IMR-90 (cell line): ENCODE data around the gene AMBP. TPM values are rescaled to one million over a fixed set of nuclear protein-coding genes. Genes with fewer than 3 reads are reported as not detected.
A peak's percentile ranks its signal among the peaks of the same experiment; 100 is the strongest.

Source experiments
- ATAC-seq: fragments of 200-7000 bp; cut with Tn5 transposase; 2 replicates; pipeline ENCODE4 v1.9.1; 2020; ENCODE audit warnings: low read depth, mild to moderate bottlenecking, moderate library complexity
- BruUV-seq: library from RNA; stranded (reverse); fragments of 400-500 nt; replicated peaks from 2 replicates; lab custom pipeline; 2021; lab: Mats Ljungman, UMichigan
- CTCF ChIA-PET: fragments of 300-600 bp; formaldehyde crosslinking; extraction: SDS; loops from one replicate; lab custom pipeline; 2021; ENCODE audit warnings: antibody characterized with exemption; lab: Yijun Ruan, JAX
- POLR2A ChIA-PET: fragments of 300-600 bp; sonication (Branson Sonifier 250); formaldehyde crosslinking; loops from one replicate; lab custom pipeline; 2022; ENCODE audit warnings: antibody characterized with exemption; ENCODE audit not compliant: unreplicated experiment; lab: Charles Lee
- DNase-seq: peaks from one replicate; pipeline ENCODE4 v3.0.0; 2013
- H2AFZ ChIP-seq: replicated peaks from 2 replicates; pipeline ENCODE3; 2013; ENCODE audit warnings: low read length, mild to moderate bottlenecking; ENCODE audit not compliant: poor library complexity
- H2AK5ac ChIP-seq: 2 replicates; pipeline ENCODE4 v1.6.1; 2013; ENCODE audit warnings: low read depth, low read length, inconsistent platforms
- H2AK9ac ChIP-seq: replicated peaks from 2 replicates; pipeline ENCODE3; 2013; ENCODE audit warnings: mild to moderate bottlenecking, low read depth, low read length, moderate library complexity; ENCODE audit not compliant: poor library complexity
- H2BK120ac ChIP-seq: 2 replicates; pipeline ENCODE4 v1.6.1; 2013; ENCODE audit warnings: low read depth, low read length, inconsistent platforms
- H2BK15ac ChIP-seq: 3 replicates; pipeline ENCODE4 v1.6.1; 2013; ENCODE audit warnings: low read depth, low read length, inconsistent platforms
- H2BK20ac ChIP-seq: 2 replicates; pipeline ENCODE4 v1.6.1; 2013; ENCODE audit warnings: low read depth, mild to moderate bottlenecking, inconsistent platforms, low read length, moderate library complexity
- H2BK5ac ChIP-seq: 2 replicates; pipeline ENCODE4 v1.6.1; 2013; ENCODE audit warnings: mild to moderate bottlenecking, low read depth, low read length, inconsistent platforms; ENCODE audit not compliant: poor library complexity, severe bottlenecking
- H3K14ac ChIP-seq: replicated peaks from 2 replicates; pipeline ENCODE4 v1.6.1; 2013; ENCODE audit warnings: low read depth, low read length, inconsistent platforms
- H3K18ac ChIP-seq: 2 replicates; pipeline ENCODE4 v1.6.1; 2013; ENCODE audit warnings: low read depth, low read length, control low read depth
- H3K23ac ChIP-seq: 2 replicates; pipeline ENCODE4 v1.6.1; 2013; ENCODE audit warnings: low read depth, low read length, inconsistent platforms
- H3K27ac ChIP-seq: 2 replicates; pipeline ENCODE4 v1.5.1; 2013; ENCODE audit warnings: mild to moderate bottlenecking, control low read depth, low read length; ENCODE audit not compliant: insufficient read depth
- H3K27me3 ChIP-seq: 2 replicates; pipeline ENCODE4 v1.6.1; 2013; ENCODE audit warnings: low read length; ENCODE audit not compliant: control insufficient read depth, insufficient read depth
- H3K36me3 ChIP-seq: 2 replicates; pipeline ENCODE4 v1.6.1; 2013; ENCODE audit warnings: low read length, mixed read lengths; ENCODE audit not compliant: control insufficient read depth, insufficient read depth
- H3K4ac ChIP-seq: 2 replicates; pipeline ENCODE4 v1.6.1; 2013; ENCODE audit warnings: low read depth, low read length, inconsistent platforms
- H3K4me1 ChIP-seq: 2 replicates; pipeline ENCODE4 v1.6.1; 2013; ENCODE audit warnings: low read length, mixed read lengths; ENCODE audit not compliant: control insufficient read depth, insufficient read depth
- H3K4me2 ChIP-seq: 2 replicates; pipeline ENCODE4 v1.6.1; 2013; ENCODE audit warnings: low read depth, mild to moderate bottlenecking, control low read depth, low read length, moderate library complexity
- H3K4me3 ChIP-seq: 2 replicates; pipeline ENCODE4 v1.5.1; 2013; ENCODE audit warnings: low read depth, mild to moderate bottlenecking, control low read depth, low read length, moderate library complexity; ENCODE audit not compliant: insufficient read depth
- H3K56ac ChIP-seq: 2 replicates; pipeline ENCODE4 v1.6.1; 2013; ENCODE audit warnings: low read length, inconsistent platforms; ENCODE audit not compliant: insufficient read depth; ENCODE audit errors: extremely low read depth
- H3K79me1 ChIP-seq, 2 experiments: 2 replicates each; pipeline ENCODE4 v1.6.1; 2013; ENCODE audit warnings: low read length in 2 of 2, inconsistent platforms in 1 of 2, low read depth in 1 of 2
- H3K9ac ChIP-seq: 2 replicates; pipeline ENCODE4 v1.6.1; 2013; ENCODE audit warnings: low read depth, low read length, control low read depth
- H3K9me1 ChIP-seq: 2 replicates; pipeline ENCODE4 v1.6.1; 2013; ENCODE audit warnings: low read length, inconsistent platforms; ENCODE audit not compliant: insufficient read depth
- H3K9me3 ChIP-seq: 2 replicates; pipeline ENCODE4 v1.6.1; 2013; ENCODE audit warnings: low read length; ENCODE audit not compliant: control insufficient read depth, insufficient read depth
- H4K20me1 ChIP-seq: 2 replicates; pipeline ENCODE4 v1.6.1; 2013; ENCODE audit warnings: low read length, inconsistent platforms; ENCODE audit not compliant: insufficient read depth
- H4K5ac ChIP-seq: 2 replicates; pipeline ENCODE4 v1.6.1; 2013; ENCODE audit warnings: mild to moderate bottlenecking, low read depth, low read length, control low read depth
- H4K8ac ChIP-seq, 2 experiments: 2 replicates each; pipeline ENCODE4 v1.6.1; 2013; ENCODE audit warnings: low read depth in 2 of 2, low read length in 2 of 2, control low read depth in 1 of 2, inconsistent platforms in 1 of 2
- H4K91ac ChIP-seq: 2 replicates; pipeline ENCODE4 v1.6.1; 2013; ENCODE audit warnings: low read depth, low read length, inconsistent platforms; ENCODE audit not compliant: insufficient read depth
- USF2 ChIP-seq: fragments of 150-350 bp; IDR thresholded peaks from 2 replicates; pipeline ENCODE4 v1.6.1; 2017; ENCODE audit warnings: mild to moderate bottlenecking, antibody characterized with exemption, low read length, low read depth
- WGBS, 2 experiments: methylation state at CpG; one replicate each; pipeline versions ENCODE4 v1.1.5 to v1.1.7; 2013; ENCODE audit warnings: missing lambda C conversion rate in 2 of 2; ENCODE audit not compliant: insufficient read length in 1 of 2; ENCODE audit errors: extremely low coverage in 2 of 2; 5-methylcytosine and 5-hydroxymethylcytosine counted together
- dilution Hi-C: fragments of 300-500 bp; cut with HindIII; formaldehyde crosslinking; loops from one replicate; pipeline ENCODE4 v1.14.3; 2018; ENCODE audit warnings: low sequenced_read_pairs; ENCODE audit not compliant: unreplicated experiment
- in situ Hi-C: fragments of 300-500 bp; cut with MboI; formaldehyde crosslinking; loops from 3 replicates; pipeline ENCODE4 v1.14.3; 2019; ENCODE audit warnings: low sequenced_read_pairs, inconsistent platforms, mixed read lengths
- intact Hi-C: fragments of 100-400 bp; cut with micrococcal nuclease; formaldehyde crosslinking; loops from 2 replicates; pipeline ENCODE4 v1.10.0; 2022
- polyA plus RNA-seq, 3 experiments: library from polyadenylated mRNA; depleted of rRNA; stranded (reverse); fragments of >200 nt; gene quantifications; 2 replicates each; pipeline ENCODE4 v1.2.3, GENCODE V29; 2012; ENCODE audit warnings: low replicate concordance in 1 of 3
- total RNA-seq: library from RNA; depleted of rRNA; stranded (reverse); fragments of >200 nt; gene quantifications from 2 replicates; pipeline ENCODE4 v1.2.3, GENCODE V29; 2012

The AMBP gene
- total and polyA plus RNA-seq, 2 of the 4 experiments (the other 2 are of a cell fraction) = not detected

GRCh38 chr9:114107286-114108001 is 29.3 kb upstream of the AMBP start:
- Histone ChIP-seq H3K79me1 (no peaks in the 10 kb centered on the region), H2AK5ac (no peak overlapping the region), H2BK20ac (no peak overlapping the region), H3K9me3 (peaks cover 8% of the 10 kb centered on the region), H3K9me1 (no peaks in the 10 kb centered on the region), H2BK15ac (no peak overlapping the region), H3K18ac (no peak overlapping the region), H4K91ac (no peak overlapping the region), H3K4me2 (no peak overlapping the region), H3K4me1 (peaks cover 5% of the 10 kb centered on the region), H3K27me3 (peaks cover 10% of the 10 kb centered on the region), H2BK120ac (no peak overlapping the region), H3K27ac (no peak overlapping the region), H3K4me3 (no peak overlapping the region), H4K5ac (no peak overlapping the region), H3K14ac (no peak overlapping the region), H3K9ac (no peak overlapping the region), H2AK9ac (no peak overlapping the region), H3K36me3 (no peaks in the 10 kb centered on the region), H3K4ac (no peak overlapping the region), H3K23ac (no peak overlapping the region), H4K8ac (no peak overlapping the region), H2BK5ac (no peak overlapping the region), H4K20me1 (no peaks in the 10 kb centered on the region), H3K56ac (no peak overlapping the region), H2AFZ (peak overlapping the region; percentile 71)
- ChIA-PET CTCF (interaction anchor here (0.7 to 1.9 kb wide), 18 partner anchors 9 to 256 kb away, joined by 3 to 16 read pairs (median 4); partner anchors contain the start of genes COL27A1 and KIF12), POLR2A (interaction anchor here (0.7 kb wide), 1 partner anchor 206 kb away, joined by 3 read pairs; no protein-coding TSS in a partner anchor)
- DNase-seq (no peak), ATAC-seq (no peak)
- no peak for TF ChIP-seq USF2
- BruUV-seq = no TSS peak
- intact Hi-C loops (loop anchor here (1.0 to 2.0 kb wide), 3 partner anchors 47 to 198 kb away; partner anchors contain the start of gene COL27A1), dilution Hi-C loops (no loop called here), in situ Hi-C loops (no loop called here)
- WGBS, 2 experiments = 59% methylated on average over 6 of the region's 13 CpGs; no CpG with 5 or more reads in 1 of the 2 experiments
